HEK293T (cell line): ENCODE data around the gene GID8.

Source experiments
- CTCF ChIA-PET: fragments of 350-600 bp; formaldehyde crosslinking; extraction: SDS; loops from one replicate; lab custom pipeline; 2021; ENCODE audit warnings: antibody characterized with exemption, inconsistent platforms; lab: Yijun Ruan, JAX
- POLR2A ChIA-PET: fragments of 350-600 bp; formaldehyde crosslinking; extraction: SDS; loops from one replicate; lab custom pipeline; 2020; ENCODE audit warnings: antibody characterized with exemption, inconsistent platforms; lab: Yijun Ruan, JAX
- DNase-seq: peaks from one replicate; pipeline ENCODE4 v3.0.0; 2012; ENCODE audit warnings: mixed read lengths; ENCODE audit errors: extremely low spot score
- ARNT ChIP-seq: fragments of 450-650 bp; IDR thresholded peaks from 2 replicates; pipeline ENCODE4 v1.6.1; 2017; ENCODE audit warnings: mild to moderate bottlenecking
- BHLHE40 ChIP-seq: fragments of 450-650 bp; IDR thresholded peaks from 2 replicates; pipeline ENCODE4 v1.6.1; 2016; ENCODE audit warnings: mild to moderate bottlenecking, moderate library complexity, borderline replicate concordance
- CTBP1 ChIP-seq: fragments of 450-650 bp; IDR thresholded peaks from 2 replicates; pipeline ENCODE4 v1.6.1; 2016; ENCODE audit warnings: borderline replicate concordance
- ELF4 ChIP-seq: fragments of 450-650 bp; IDR thresholded peaks from 2 replicates; pipeline ENCODE4 v1.6.1; 2017; ENCODE audit warnings: antibody characterized with exemption
- FOXA1 ChIP-seq: fragments of 450-650 bp; IDR thresholded peaks from 2 replicates; pipeline ENCODE4 v1.6.1; 2016; ENCODE audit warnings: mild to moderate bottlenecking
- FOXK2 ChIP-seq: fragments of 450-650 bp; IDR thresholded peaks from 2 replicates; pipeline ENCODE4 v1.6.1; 2016; ENCODE audit warnings: mild to moderate bottlenecking
- FOXM1 ChIP-seq: fragments of 450-650 bp; IDR thresholded peaks from 2 replicates; pipeline ENCODE4 v1.6.1; 2017; ENCODE audit warnings: mild to moderate bottlenecking, borderline replicate concordance
- HDGF ChIP-seq: fragments of 450-650 bp; IDR thresholded peaks from 2 replicates; pipeline ENCODE4 v1.6.1; 2017; ENCODE audit warnings: antibody characterized with exemption, borderline replicate concordance
- L3MBTL2 ChIP-seq: fragments of 450-650 bp; conservative IDR thresholded peaks from 2 replicates; pipeline ENCODE4 v1.6.1; 2016; ENCODE audit warnings: mild to moderate bottlenecking
- LEF1 ChIP-seq: fragments of 450-650 bp; IDR thresholded peaks from 2 replicates; pipeline ENCODE4 v1.6.1; 2017; ENCODE audit warnings: mild to moderate bottlenecking, borderline replicate concordance
- NFRKB ChIP-seq: fragments of 450-650 bp; IDR thresholded peaks from 2 replicates; pipeline ENCODE4 v1.6.1; 2016; ENCODE audit warnings: mild to moderate bottlenecking, moderate library complexity
- SP1 ChIP-seq: fragments of 450-650 bp; IDR thresholded peaks from 2 replicates; pipeline ENCODE4 v1.6.1; 2017
- SUZ12 ChIP-seq: fragments of 450-650 bp; IDR thresholded peaks from 2 replicates; pipeline ENCODE4 v1.6.1; 2016; ENCODE audit warnings: mild to moderate bottlenecking
- TARDBP ChIP-seq: fragments of 450-650 bp; IDR thresholded peaks from 2 replicates; pipeline ENCODE4 v1.6.1; 2016
- TF ChIP-seq, protein P1 (sequence below): fragments of 450-650 bp; IDR thresholded peaks from 2 replicates; pipeline ENCODE4 v1.6.1; 2016

The GID8 gene

DNA sequence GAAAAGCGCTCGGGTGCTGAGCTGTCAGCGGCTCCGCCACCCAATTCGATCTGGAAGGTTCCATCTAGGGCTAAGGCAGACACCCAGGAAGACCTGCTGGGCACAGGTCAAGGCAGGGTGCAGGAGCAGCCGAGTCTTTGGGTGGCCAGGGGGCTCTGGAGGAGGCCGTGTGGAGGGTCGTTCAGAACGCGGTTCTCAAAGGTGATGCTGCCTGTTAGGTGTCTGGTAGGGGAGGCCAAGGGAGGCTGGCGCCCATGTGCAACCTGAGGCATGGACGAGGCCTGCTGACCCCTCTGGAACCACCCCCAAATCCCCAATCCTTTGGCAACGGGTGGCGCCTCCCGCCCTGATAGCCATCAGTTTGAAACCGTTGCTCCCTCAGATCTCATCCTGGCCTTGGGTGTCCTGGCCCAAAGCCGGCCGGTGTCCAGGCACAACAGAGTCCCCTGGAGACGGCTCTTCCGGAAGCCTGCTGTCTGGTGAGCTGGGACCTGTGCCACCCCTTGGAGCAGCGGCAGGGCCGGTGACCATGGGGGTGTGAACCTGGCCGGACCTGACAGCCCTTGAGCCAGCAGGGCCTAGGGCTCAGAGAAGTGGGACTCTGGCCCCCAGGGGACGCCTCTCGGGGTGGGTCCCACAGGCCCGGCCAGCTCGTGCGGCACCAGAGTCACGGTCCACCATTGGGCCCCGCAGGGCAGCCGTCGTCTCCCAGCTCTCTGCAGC, 25.1 kb downstream of the GID8 start:
- DNase-seq = no peak
- ChIA-PET CTCF (no interaction called here), POLR2A (no interaction called here)
- no peak for TF ChIP-seq SUZ12
- TF ChIP-seq, protein P1, sequence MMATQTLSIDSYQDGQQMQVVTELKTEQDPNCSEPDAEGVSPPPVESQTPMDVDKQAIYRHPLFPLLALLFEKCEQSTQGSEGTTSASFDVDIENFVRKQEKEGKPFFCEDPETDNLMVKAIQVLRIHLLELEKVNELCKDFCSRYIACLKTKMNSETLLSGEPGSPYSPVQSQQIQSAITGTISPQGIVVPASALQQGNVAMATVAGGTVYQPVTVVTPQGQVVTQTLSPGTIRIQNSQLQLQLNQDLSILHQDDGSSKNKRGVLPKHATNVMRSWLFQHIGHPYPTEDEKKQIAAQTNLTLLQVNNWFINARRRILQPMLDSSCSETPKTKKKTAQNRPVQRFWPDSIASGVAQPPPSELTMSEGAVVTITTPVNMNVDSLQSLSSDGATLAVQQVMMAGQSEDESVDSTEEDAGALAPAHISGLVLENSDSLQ = no peak
- no peak for TF ChIP-seq TARDBP
- no peak for TF ChIP-seq ARNT
- no peak for TF ChIP-seq L3MBTL2
- no peak for TF ChIP-seq ELF4
- TF ChIP-seq BHLHE40 = no peak

DNA sequence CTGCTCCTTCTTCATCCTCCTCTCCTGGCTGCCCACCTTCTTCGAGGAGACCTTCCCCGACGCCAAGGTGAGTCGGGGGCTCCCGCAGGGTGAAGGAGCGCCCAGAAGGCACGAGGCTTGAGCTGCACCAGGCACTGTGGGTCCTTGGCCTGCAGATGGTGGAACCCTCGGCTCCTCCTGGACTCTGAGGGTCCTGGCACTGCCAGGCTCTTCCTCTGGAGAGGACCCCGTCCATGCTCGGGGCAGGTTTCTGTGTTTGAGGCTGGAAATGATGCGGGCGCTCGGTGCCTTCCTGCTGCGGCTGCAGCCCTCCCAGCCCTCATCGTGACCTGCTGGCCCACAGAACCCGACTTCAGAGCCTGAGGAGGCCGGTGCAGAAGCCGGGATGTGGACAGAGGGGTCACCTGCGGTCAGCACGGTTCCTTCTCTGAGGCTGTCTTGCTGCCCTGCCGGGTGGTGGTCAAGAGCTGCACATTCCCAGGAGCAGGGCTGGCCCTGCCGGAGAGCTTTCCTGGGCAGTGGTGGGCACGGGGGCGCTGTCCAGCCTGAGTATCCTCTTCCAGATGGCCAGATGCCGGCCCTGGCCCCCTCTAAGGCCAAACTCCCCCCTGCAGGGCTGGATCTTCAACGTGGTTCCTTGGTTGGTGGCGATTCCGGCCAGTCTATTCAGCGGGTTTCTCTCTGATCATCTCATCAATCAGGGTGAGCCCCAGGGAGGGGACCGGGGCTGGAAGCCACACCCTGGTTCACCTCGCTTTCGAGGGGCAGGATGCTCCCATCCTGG, 25.9 kb downstream of the GID8 start:
- DNase-seq = no peak
- ChIA-PET CTCF (no interaction called here), POLR2A (no interaction called here)
- TF ChIP-seq FOXK2 = no peak

DNA sequence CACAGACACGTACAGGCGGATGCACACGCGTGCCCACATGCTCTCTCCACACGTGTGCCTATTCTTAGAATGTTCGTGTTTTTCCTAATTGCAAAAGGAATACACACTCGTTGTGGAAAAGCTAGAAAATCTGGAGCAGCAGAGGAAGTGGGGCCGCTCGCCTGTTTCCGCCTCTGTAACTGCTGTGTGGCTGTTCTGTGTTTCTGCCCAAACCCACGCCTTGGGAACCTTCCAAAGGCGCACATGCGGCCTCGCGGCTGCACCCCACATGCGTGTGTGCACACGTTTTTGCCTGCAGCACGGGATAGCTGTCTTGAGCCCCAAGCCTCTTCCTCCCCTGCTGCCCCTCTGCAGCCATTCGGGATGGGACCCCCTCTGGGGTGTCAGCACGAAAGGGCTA, 26.8 kb downstream of the GID8 start:
- CTCF ChIA-PET = no interaction called here
- DNase-seq = no peak
- POLR2A ChIA-PET = no interaction called here
- TF ChIP-seq ELF4 = no peak
- TF ChIP-seq TARDBP = no peak
- TF ChIP-seq NFRKB = no peak
- TF ChIP-seq FOXM1 = no peak
- TF ChIP-seq HDGF = no peak
- TF ChIP-seq, protein P1 = no peak
- no peak for TF ChIP-seq BHLHE40
- TF ChIP-seq LEF1 = no peak
- TF ChIP-seq ARNT = no peak

DNA sequence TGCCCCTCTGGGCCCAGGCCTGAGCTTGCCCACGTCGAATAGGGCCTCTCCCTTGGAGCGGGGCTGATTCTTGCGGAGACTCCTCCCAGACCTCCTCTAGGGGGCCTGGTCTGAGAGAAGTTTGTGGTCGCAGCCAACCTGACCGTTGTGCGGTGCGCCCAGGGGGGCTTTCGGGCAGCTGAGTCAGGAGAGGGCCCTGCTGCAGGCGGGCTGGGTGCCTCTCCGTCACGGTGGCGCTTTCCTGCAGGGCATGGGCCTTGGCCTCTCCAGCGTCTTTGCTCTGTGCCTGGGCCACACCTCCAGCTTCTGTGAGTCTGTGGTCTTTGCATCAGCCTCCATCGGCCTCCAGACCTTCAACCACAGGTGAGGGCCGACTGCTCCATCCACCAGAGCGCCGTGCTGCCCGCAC, 27.4 kb downstream of the GID8 start:
- DNase-seq = no peak
- no peak for TF ChIP-seq FOXK2
- TF ChIP-seq TARDBP = no peak
- TF ChIP-seq HDGF = no peak
- no peak for TF ChIP-seq ELF4
- TF ChIP-seq SP1 = no peak
- CTCF ChIA-PET = no interaction called here
- POLR2A ChIA-PET = no interaction called here

DNA sequence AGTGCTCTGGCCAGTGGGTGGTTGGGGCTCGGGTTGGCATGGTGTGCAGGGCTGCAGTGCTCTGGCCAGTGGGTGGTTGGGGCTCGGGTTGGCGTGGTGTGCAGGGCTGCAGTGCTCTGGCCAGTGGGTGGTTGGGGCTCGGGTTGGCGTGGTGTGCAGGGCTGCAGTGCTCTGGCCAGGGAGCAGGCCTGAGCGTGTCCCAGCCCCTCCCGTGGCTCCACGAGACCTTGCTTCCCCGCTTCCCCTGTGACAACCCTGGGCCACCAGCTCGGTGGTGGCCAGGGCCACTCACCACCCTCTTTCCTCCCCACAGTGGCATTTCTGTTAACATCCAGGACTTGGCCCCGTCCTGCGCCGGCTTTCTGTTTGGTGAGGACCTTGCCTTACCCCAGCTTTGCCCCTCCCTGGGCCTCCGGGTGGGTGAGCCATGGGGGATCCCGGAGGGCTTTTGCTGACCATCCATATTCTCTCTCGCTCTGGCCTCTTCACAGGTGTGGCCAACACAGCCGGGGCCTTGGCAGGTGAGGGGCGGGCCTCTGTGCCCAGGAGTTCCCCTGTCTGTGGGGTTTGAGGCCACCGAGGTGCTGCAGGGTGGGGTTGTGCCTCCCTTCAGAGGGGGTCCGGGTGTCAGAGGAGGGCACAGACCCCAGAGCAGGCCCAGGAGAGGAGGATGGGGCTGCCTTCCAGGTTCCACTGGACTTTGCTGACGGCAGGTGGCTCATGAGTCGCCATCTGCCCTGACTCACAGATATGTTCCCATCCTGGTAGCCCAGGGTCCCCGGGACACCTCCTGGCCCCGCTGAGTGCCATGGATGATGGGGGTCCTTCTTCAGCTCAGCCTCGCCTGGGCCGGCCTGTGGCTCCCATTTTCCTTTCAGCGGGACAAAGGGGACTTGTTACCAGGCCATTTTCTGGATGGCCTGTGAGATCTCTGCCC, 28.5 kb downstream of the GID8 start:
- TF ChIP-seq, protein P1 = no peak
- TF ChIP-seq NFRKB = no peak
- no peak for TF ChIP-seq ELF4
- TF ChIP-seq FOXM1 = no peak
- TF ChIP-seq CTBP1 = no peak
- no peak for TF ChIP-seq SP1
- TF ChIP-seq FOXK2 = no peak
- TF ChIP-seq BHLHE40 = no peak
- ChIA-PET CTCF (no interaction called here), POLR2A (no interaction called here)
- DNase-seq = no peak

DNA sequence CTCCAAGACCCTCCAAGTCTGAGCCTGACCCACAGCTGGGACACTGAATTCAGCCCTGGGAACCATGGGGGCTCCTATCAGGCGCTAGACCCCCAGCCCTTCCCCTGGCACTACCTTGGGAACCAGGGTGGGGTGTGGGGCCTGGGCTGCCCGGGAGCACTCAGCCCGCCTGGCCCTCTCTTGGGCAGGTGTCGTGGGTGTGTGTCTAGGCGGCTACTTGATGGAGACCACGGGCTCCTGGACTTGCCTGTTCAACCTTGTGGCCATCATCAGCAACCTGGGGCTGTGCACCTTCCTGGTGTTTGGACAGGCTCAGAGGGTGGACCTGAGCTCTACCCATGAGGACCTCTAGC, 29.2 kb downstream of the GID8 start:
- DNase-seq = no peak
- TF ChIP-seq LEF1 = no peak
- TF ChIP-seq CTBP1 = no peak
- TF ChIP-seq SUZ12 = no peak
- no peak for TF ChIP-seq ELF4
- no peak for TF ChIP-seq HDGF
- TF ChIP-seq BHLHE40 = no peak
- ChIA-PET CTCF (no interaction called here), POLR2A (no interaction called here)

DNA sequence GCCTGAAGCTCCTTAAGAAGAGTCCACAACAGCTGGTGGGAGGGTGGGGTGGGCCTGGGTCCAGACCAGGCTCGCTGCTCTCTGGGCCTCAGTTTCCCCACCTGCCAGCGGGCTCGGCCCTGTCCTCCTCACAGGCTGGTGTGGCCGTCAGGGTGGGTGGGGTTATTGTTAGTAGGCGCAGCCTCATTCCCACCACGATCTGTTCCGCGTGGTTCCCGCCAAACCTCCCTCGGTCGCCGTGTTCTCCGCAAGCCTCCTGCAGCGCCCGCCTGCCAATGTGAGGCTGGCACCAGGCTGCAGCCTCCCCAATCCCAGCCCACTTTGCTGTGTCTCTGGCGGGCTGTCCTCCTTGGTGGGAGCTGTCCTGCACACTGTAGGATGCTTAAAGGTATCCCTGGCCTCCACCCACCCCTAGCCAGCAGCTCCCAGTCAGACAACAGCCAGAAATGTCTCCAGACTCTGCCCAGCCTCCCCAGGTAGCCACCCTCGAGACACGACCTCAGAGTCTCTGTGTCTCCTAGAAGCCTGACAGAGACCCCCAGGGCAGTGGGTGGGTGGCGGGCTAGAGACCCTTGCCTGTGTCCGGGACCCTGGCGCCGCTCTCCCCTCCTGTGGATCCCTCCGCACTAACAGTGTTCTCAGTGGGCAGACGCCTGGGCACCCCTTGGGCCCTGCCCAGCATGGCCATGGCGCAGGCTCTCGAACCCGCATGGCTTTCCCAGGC, 29.8 kb downstream of the GID8 start:
- POLR2A ChIA-PET = no interaction called here
- no peak for TF ChIP-seq FOXA1
- TF ChIP-seq LEF1 = no peak
- TF ChIP-seq SUZ12 = no peak
- TF ChIP-seq ELF4 = no peak
- no peak for TF ChIP-seq L3MBTL2
- no peak for TF ChIP-seq FOXM1
- no peak for DNase-seq
- CTCF ChIA-PET = no interaction called here
